ENCODE data around the gene FAM168A. TPM values are rescaled to one million over a fixed set of nuclear protein-coding genes. Genes with fewer than 3 reads are reported as not detected.
"Not testable (repeated sequence)": the region's sequence is repeated elsewhere in the genome, so short reads cannot be mapped to it uniquely, and the experiment has no call there.

FAM168A gene
- total RNA-seq, 3 donors from 2014 or later (not counting 1 experiment from before 2014, with no cell fraction given), result 27.4 to 39.8 (median 30.4) TPM

GRCh38 chr11:73585834-73586575, 11.9 kb downstream of the FAM168A start:
- H3K27ac ChIP-seq (ENCODE audit: low read length), result no peak overlapping the region
- no peak for ATAC-seq
- peaks cover 3% of the 10 kb centered on the region for H3K4me1 ChIP-seq (ENCODE audit: control insufficient read depth, insufficient read depth, low read length)
- H3K36me3 ChIP-seq (ENCODE audit: control insufficient read depth, insufficient read depth, low read length), result no peaks in the 10 kb centered on the region
- Mint-ChIP-seq H3K27ac (no peak overlapping the region), H3K27me3 (ENCODE audit: low read depth in 2 of 2) (no peaks in the 10 kb centered on the region), H3K4me1 (peaks cover 16 to 19% of the 10 kb centered on the region in 2 donors), H3K9me3 (no peaks in the 10 kb centered on the region), H3K4me3 (no peak overlapping the region), H3K36me3 (no peaks in the 10 kb centered on the region)
- H3K9me3 ChIP-seq (ENCODE audit: control insufficient read depth, insufficient read depth, low read length), result no peaks in the 10 kb centered on the region
- H3K27me3 ChIP-seq (ENCODE audit: control insufficient read depth, insufficient read depth, low read length), result no peaks in the 10 kb centered on the region
- WGBS (ENCODE audit: insufficient coverage), result no CpG with 5 or more reads among the region's 1 CpG
- no peak for DNase-seq
- H3K4me3 ChIP-seq (ENCODE audit: low read length), result no peak overlapping the region
- intact Hi-C loops (cut with micrococcal nuclease), result no loop called here
- TF ChIP-seq CTCF (IDR thresholded peaks at IDR 0.05), result no peak

DNA sequence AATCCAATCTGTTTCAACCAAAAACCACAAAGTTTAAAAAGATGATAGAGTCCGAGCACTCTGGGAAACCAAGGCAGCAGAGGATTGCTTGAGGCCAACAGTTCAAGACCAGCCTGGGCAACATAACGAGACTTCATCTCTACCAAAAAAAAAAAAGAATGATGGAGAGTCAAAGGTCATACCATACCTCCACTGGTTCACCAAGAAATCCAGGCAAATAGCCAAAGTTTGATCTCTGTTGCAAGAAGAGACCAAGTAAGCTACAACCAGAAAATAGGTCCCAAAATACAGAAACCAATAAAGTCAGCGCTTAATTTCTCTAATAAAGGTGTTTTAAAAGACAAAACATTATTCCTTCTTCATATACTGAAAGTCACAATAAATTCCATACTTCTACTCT, 13.1 kb downstream of the FAM168A start:
- peaks cover 21 to 23% of the 10 kb centered on the region in 2 donors for H3K4me1 Mint-ChIP-seq
- ATAC-seq, result no peak
- 98% methylated on average over 3 of the region's 3 CpGs for WGBS (ENCODE audit: insufficient coverage)
- Histone ChIP-seq H3K27me3 (ENCODE audit: control insufficient read depth, insufficient read depth, low read length) (no peaks in the 10 kb centered on the region), H3K4me3 (ENCODE audit: low read length) (no peak overlapping the region), H3K27ac (ENCODE audit: low read length) (no peak overlapping the region), H3K4me1 (ENCODE audit: control insufficient read depth, insufficient read depth, low read length) (peaks cover 3% of the 10 kb centered on the region), H3K36me3 (ENCODE audit: control insufficient read depth, insufficient read depth, low read length) (no peaks in the 10 kb centered on the region), H3K9me3 (ENCODE audit: control insufficient read depth, insufficient read depth, low read length) (no peaks in the 10 kb centered on the region)
- H3K27ac Mint-ChIP-seq, result no peak overlapping the region
- no peaks in the 10 kb centered on the region for H3K36me3 Mint-ChIP-seq
- no peak for DNase-seq
- H3K9me3 Mint-ChIP-seq, result no peaks in the 10 kb centered on the region
- TF ChIP-seq CTCF (IDR thresholded peaks at IDR 0.05), result no peak
- intact Hi-C loops (cut with micrococcal nuclease), result no loop called here
- H3K4me3 Mint-ChIP-seq, result no peak overlapping the region
- H3K27me3 Mint-ChIP-seq (ENCODE audit: low read depth in 2 of 2), result no peaks in the 10 kb centered on the region

DNA sequence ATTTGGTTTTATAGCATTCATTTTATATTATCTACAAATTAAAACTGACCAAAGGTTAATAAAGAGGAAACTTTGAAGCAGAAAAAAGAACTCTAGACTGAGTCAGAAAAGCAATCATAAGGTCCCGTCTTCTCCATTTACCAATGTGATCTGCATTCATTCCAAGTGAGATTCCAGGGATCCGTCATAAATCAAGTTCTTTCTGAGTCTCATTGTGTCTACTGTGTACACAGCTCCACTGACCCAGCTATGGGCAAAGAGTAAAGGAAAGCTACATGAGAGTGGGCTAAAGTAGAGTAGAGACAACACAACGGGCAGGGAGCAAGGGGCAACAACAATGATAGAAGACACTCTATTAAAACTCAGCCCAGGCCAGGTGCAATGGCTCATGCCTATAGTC, 15.3 kb downstream of the FAM168A start:
- intact Hi-C loops (cut with micrococcal nuclease), result no loop called here
- 95% methylated on average over 3 of the region's 3 CpGs for WGBS (ENCODE audit: insufficient coverage)
- H3K36me3 ChIP-seq (ENCODE audit: control insufficient read depth, insufficient read depth, low read length), result no peaks in the 10 kb centered on the region
- no peaks in the 10 kb centered on the region for H3K9me3 ChIP-seq (ENCODE audit: control insufficient read depth, insufficient read depth, low read length)
- no peak overlapping the region for H3K4me3 ChIP-seq (ENCODE audit: low read length)
- Mint-ChIP-seq H3K4me3 (no peak overlapping the region), H3K27ac (no peak overlapping the region), H3K4me1 (peaks cover 18 to 24% of the 10 kb centered on the region in 2 donors), H3K36me3 (no peaks in the 10 kb centered on the region), H3K27me3 (ENCODE audit: low read depth in 2 of 2) (no peaks in the 10 kb centered on the region), H3K9me3 (no peaks in the 10 kb centered on the region)
- ATAC-seq (no peak), DNase-seq (no peak)
- no peaks in the 10 kb centered on the region for H3K4me1 ChIP-seq (ENCODE audit: control insufficient read depth, insufficient read depth, low read length)
- TF ChIP-seq CTCF (IDR thresholded peaks at IDR 0.05), result no peak
- no peak overlapping the region for H3K27ac ChIP-seq (ENCODE audit: low read length)
- no peaks in the 10 kb centered on the region for H3K27me3 ChIP-seq (ENCODE audit: control insufficient read depth, insufficient read depth, low read length)

GRCh38 chr11:73580749-73581148, 17.2 kb downstream of the FAM168A start:
- H3K4me1 ChIP-seq (ENCODE audit: control insufficient read depth, insufficient read depth, low read length); H3K27ac ChIP-seq (ENCODE audit: low read length); DNase-seq; H3K36me3 ChIP-seq (ENCODE audit: control insufficient read depth, insufficient read depth, low read length); H3K27ac Mint-ChIP-seq; H3K9me3 ChIP-seq (ENCODE audit: control insufficient read depth, insufficient read depth, low read length); H3K9me3 Mint-ChIP-seq; ATAC-seq; H3K27me3 ChIP-seq (ENCODE audit: control insufficient read depth, insufficient read depth, low read length); H3K36me3 Mint-ChIP-seq; H3K27me3 Mint-ChIP-seq (ENCODE audit: low read depth in 2 of 2); H3K4me3 ChIP-seq (ENCODE audit: low read length); intact Hi-C loops (cut with micrococcal nuclease); H3K4me3 Mint-ChIP-seq: not testable (repeated sequence)
- H3K4me1 Mint-ChIP-seq, result peaks cover 13 to 28% of the 10 kb centered on the region in 2 donors
- 57% methylated on average over 1 of the region's 1 CpG for WGBS (ENCODE audit: insufficient coverage)

Data from natural killer cell (primary cell).